NOMO-1 treated with dmso at 0.1 percent for 144 hours (cell line): ENCODE results near the gene MZT2B.
"Not testable (repeated sequence)": the region's sequence is repeated elsewhere in the genome, so short reads cannot be mapped to it uniquely, and the experiment has no call there.

Source experiments
- DNase-seq: peaks from one replicate; lab custom pipeline; 2025; ENCODE audit not compliant: unreplicated experiment; lab: John Stamatoyannopoulos, UW

Gene MZT2B

DNA sequence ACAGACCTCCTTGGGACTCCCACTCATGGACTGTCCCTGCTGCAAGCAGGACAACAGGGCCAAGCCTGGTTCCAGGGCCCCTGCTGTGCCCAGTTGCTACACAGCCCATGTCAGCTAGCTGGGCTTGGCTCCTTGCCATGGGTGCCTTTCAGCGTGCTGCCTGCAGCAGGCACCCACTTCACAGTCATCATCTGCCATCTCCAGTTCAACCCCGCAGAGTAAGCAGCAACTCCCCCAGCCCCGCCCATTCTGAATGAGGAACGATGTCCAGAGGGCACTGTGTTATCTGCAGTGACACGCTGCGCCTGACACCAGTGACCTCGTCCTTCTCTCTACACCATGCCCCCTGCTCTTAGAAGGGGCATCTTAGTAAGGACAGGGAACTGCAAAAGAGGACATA is 20.5 kb downstream of the MZT2B start:
- DNase-seq = not testable (repeated sequence)

GRCh38 chr2:130203150-130203549 is 21.1 kb downstream of the MZT2B start:
- not testable (repeated sequence) for DNase-seq

DNA sequence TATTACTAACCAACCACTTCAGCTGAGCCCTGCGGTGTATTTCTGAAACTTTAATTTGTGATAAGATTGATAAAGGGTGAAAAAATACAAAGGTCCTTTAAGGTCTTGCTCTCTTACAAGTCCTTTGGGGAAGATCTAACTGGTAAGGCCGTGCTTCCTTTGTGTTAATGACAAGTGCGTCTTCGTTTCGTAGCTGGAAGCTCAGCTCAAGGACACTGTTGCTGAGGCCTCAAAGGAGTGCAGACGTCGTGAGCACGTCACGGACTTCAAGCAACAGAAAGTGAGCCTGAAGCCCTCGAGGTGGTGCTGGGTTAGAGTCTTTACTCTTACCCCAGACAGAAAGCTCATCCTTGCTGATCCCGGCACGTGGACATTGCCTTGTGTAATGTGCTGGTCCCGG is 25.0 kb downstream of the MZT2B start:
- not testable (repeated sequence) for DNase-seq

- not testable (repeated sequence) for DNase-seq
Observed at GRCh38 chr2:130219147-130219546, 37.1 kb downstream of the MZT2B start.

DNA sequence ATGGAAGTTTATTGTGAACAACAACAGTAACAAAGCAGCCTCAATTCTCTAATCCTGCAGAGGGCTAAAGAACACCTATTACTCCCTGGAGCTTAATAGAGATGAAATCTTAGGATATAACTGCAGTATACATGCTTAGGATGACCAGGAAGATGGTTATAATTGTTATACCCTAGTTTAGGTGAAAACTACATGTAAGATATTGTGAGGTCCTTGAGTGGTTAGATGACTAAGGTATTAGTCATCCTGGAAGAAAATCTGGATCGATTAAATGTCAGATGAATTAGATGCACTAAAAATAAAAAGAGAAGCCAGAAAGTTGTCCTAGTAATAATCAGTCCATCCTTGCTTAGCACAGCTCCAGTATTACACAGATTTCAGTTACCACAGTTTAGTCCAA is 38.4 kb downstream of the MZT2B start:
- not testable (repeated sequence) for DNase-seq

DNA sequence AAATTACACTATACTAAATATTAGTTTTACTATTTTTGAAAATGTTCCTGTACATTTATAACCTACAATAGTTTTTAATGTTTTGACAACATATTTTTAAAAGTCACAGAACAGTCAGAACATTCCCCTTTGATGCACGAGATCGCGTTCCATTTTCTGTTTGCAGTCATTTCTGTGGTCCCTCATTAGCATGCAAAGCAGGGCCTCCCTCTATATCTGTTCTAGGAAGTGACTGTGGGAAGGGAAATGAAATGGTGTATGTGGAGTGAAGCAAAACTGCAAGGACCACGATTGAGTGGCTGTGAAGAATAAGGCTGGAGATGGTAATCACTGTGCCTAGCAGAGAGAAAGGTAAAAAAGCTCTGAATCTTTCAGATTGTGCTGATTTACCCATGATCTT is 40.5 kb downstream of the MZT2B start:
- not testable (repeated sequence) for DNase-seq

DNA sequence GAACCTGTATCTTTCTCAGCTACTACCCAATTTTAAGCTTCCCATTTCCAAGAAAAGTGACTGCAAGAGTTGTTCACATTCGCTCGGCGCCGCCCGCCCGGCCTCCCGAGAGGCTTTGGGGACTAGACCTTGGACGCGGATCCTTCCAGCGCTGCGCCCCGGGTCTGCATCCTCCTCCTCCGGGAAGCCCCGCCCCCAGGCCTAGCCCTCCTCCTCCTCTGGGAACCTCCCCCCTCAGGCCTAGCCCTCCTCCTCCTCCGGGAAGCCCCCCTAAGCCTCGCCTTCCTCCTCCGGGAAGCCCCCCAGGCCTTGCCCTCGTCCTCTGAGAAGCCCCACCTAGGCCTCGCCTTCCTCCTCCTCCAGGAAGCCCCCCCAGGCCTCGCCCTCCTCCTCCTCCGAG is 45.9 kb downstream of the MZT2B start:
- not testable (repeated sequence) for DNase-seq

- DNase-seq = not testable (repeated sequence)
Observed at GRCh38 chr2:130228467-130229160, 46.6 kb downstream of the MZT2B start.

- not testable (repeated sequence) for DNase-seq
Observed at GRCh38 chr2:130229161-130229510, 47.1 kb downstream of the MZT2B start.

- not testable (repeated sequence) for DNase-seq
Observed at GRCh38 chr2:130230376-130230775, 48.3 kb downstream of the MZT2B start.

- DNase-seq = not testable (repeated sequence)
Observed at GRCh38 chr2:130230907-130231306, 48.8 kb downstream of the MZT2B start.

DNA sequence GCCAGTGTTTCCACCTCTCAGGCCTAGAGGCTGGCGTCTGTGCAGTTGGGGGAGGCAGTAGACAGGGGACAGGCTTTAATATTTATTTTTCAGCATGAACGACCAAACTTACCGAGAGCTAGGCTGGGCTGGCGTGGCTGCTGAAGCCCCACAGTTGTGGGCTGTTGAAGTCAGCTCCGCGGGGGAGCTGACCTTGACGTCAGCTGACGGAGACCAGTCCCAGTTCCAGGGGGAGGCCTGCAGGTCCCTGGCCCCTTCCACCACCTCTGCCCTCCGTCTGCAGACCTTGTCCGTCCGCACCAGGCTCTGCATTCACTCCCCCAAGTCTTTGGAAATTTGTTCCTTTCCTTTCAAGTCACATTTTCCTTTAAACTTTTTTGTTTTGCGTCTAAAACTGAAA is 49.6 kb downstream of the MZT2B start:
- DNase-seq = no peak

- not testable (repeated sequence) for DNase-seq
Observed at GRCh38 chr2:130233066-130233465, 51.0 kb downstream of the MZT2B start.

GRCh38 chr2:130239581-130239980 is 57.5 kb downstream of the MZT2B start:
- DNase-seq = not testable (repeated sequence)
